Measurements from ENCODE around the gene NOX3.

The NOX3 gene

GRCh38 chr6:155434096-155434495 is 21.5 kb downstream of the NOX3 start:
- TF ChIP-seq CTCF (IDR thresholded peaks at IDR 0.05; ENCODE audit: borderline replicate concordance, insufficient read depth, low read depth, low read length): no peak
- H3K4me3 ChIP-seq (ENCODE audit: low read depth, low read length): no peak overlapping the region

- no peak overlapping the region for H3K4me3 ChIP-seq (ENCODE audit: low read depth, low read length)
- TF ChIP-seq CTCF (IDR thresholded peaks at IDR 0.05; ENCODE audit: borderline replicate concordance, insufficient read depth, low read depth, low read length): no peak
These were observed 23.3 kb downstream of the NOX3 start for GRCh38 chr6:155432293-155432692.

- no peak overlapping the region for H3K4me3 ChIP-seq (ENCODE audit: low read depth, low read length)
- TF ChIP-seq CTCF (IDR thresholded peaks at IDR 0.05; ENCODE audit: borderline replicate concordance, insufficient read depth, low read depth, low read length): no peak
These were observed 26.2 kb downstream of the NOX3 start for GRCh38 chr6:155429321-155429893.

GRCh38 chr6:155426408-155426945 is 29.2 kb downstream of the NOX3 start:
- no peak for TF ChIP-seq CTCF (IDR thresholded peaks at IDR 0.05; ENCODE audit: borderline replicate concordance, insufficient read depth, low read depth, low read length)
- H3K4me3 ChIP-seq (ENCODE audit: low read depth, low read length): no peak overlapping the region

- TF ChIP-seq CTCF (IDR thresholded peaks at IDR 0.05; ENCODE audit: borderline replicate concordance, insufficient read depth, low read depth, low read length): no peak
- H3K4me3 ChIP-seq (ENCODE audit: low read depth, low read length): no peak overlapping the region
These were observed 31.5 kb downstream of the NOX3 start for GRCh38 chr6:155424181-155424580.

GRCh38 chr6:155422635-155423034 is 33.0 kb downstream of the NOX3 start:
- no peak for TF ChIP-seq CTCF (IDR thresholded peaks at IDR 0.05; ENCODE audit: borderline replicate concordance, insufficient read depth, low read depth, low read length)
- H3K4me3 ChIP-seq (ENCODE audit: low read depth, low read length): no peak overlapping the region

GRCh38 chr6:155420492-155420891 is 35.1 kb downstream of the NOX3 start:
- no peak overlapping the region for H3K4me3 ChIP-seq (ENCODE audit: low read depth, low read length)
- TF ChIP-seq CTCF (IDR thresholded peaks at IDR 0.05; ENCODE audit: borderline replicate concordance, insufficient read depth, low read depth, low read length): no peak

Measured in GM12875 (cell line).